PFSK-1 (cell line): Measurements from ENCODE around the gene SRPK1.

Experiments used
- FOXP2 ChIP-seq: optimal IDR thresholded peaks from 2 replicates; pipeline ENCODE3; 2011; ENCODE audit warnings: borderline replicate concordance, control low read depth, inconsistent platforms; ENCODE audit not compliant: insufficient read depth; ENCODE audit errors: extremely low read length, extremely low read depth
- POLR2AphosphoS5 ChIP-seq: IDR thresholded peaks from 2 replicates; pipeline ENCODE4 v1.6.1; 2012; ENCODE audit warnings: low read depth, mild to moderate bottlenecking, control low read depth, low read length, moderate library complexity
- REST ChIP-seq, 2 experiments: IDR thresholded peaks; 2 replicates each; pipeline versions ENCODE4 v1.6.1 to v1.8.0; 2011 to 2012; ENCODE audit warnings: low read depth in 2 of 2, low read length in 2 of 2, control low read depth in 1 of 2, inconsistent platforms in 1 of 2, mild to moderate bottlenecking in 1 of 2, moderate library complexity in 1 of 2; ENCODE audit not compliant: insufficient read depth in 1 of 2
- SIN3A ChIP-seq: IDR thresholded peaks from 2 replicates; pipeline ENCODE4 v1.6.1; 2012; ENCODE audit warnings: mild to moderate bottlenecking, low read length, moderate library complexity, borderline replicate concordance; ENCODE audit not compliant: insufficient read depth
- TAF1 ChIP-seq: IDR thresholded peaks from 2 replicates; pipeline ENCODE4 v1.6.1; 2012; ENCODE audit warnings: low read length, control low read depth, borderline replicate concordance; ENCODE audit not compliant: insufficient read depth

Gene SRPK1

GRCh38 chr6:35967076-35967774, 46.3 kb upstream of the SRPK1 start:
- TF ChIP-seq REST (IDR thresholded peaks at IDR 0.05; ENCODE audit: insufficient read depth in 1 of 2, low read depth in 2 of 2, low read length in 2 of 2), result no peak
- no peak for TF ChIP-seq SIN3A
- TF ChIP-seq TAF1, result no peak
- TF ChIP-seq POLR2AphosphoS5, result no peak
- no peak for TF ChIP-seq FOXP2

- TF ChIP-seq SIN3A, result no peak
- TF ChIP-seq POLR2AphosphoS5, result no peak
- TF ChIP-seq REST (IDR thresholded peaks at IDR 0.05; ENCODE audit: insufficient read depth in 1 of 2, low read depth in 2 of 2, low read length in 2 of 2), result no peak
- TF ChIP-seq TAF1, result no peak
- TF ChIP-seq FOXP2, result no peak
Measured at GRCh38 chr6:35962779-35963560, 42.1 kb upstream of the SRPK1 start.

- no peak for TF ChIP-seq TAF1
- no peak for TF ChIP-seq POLR2AphosphoS5
- no peak for TF ChIP-seq REST (IDR thresholded peaks at IDR 0.05; ENCODE audit: insufficient read depth in 1 of 2, low read depth in 2 of 2, low read length in 2 of 2)
- no peak for TF ChIP-seq SIN3A
- no peak for TF ChIP-seq FOXP2
Measured at GRCh38 chr6:35960187-35960586, 39.3 kb upstream of the SRPK1 start.

GRCh38 chr6:35955970-35956369, 35.1 kb upstream of the SRPK1 start:
- no peak for TF ChIP-seq POLR2AphosphoS5
- no peak for TF ChIP-seq REST (IDR thresholded peaks at IDR 0.05; ENCODE audit: insufficient read depth in 1 of 2, low read depth in 2 of 2, low read length in 2 of 2)
- no peak for TF ChIP-seq TAF1
